ENCODE data around the gene MMP21.

Gene MMP21

GRCh38 chr10:125762692-125763648 is 12.7 kb downstream of the MMP21 start:
- DNase-seq, result no peak

- DNase-seq, result no peak
Observed at GRCh38 chr10:125761961-125762360, 13.7 kb downstream of the MMP21 start.

GRCh38 chr10:125757742-125758141 is 17.9 kb downstream of the MMP21 start:
- no peak for DNase-seq

- no peak for DNase-seq
Observed at GRCh38 chr10:125756853-125757487, 18.7 kb downstream of the MMP21 start.

GRCh38 chr10:125756196-125756595 is 19.4 kb downstream of the MMP21 start:
- DNase-seq, result no peak

GRCh38 chr10:125747417-125747816 is 28.2 kb downstream of the MMP21 start:
- no peak for DNase-seq

- DNase-seq, result no peak
Observed at GRCh38 chr10:125744909-125745308, 30.7 kb downstream of the MMP21 start.

- no peak for DNase-seq
Observed at GRCh38 chr10:125742465-125742864, 33.2 kb downstream of the MMP21 start.

- DNase-seq, result no peak
Observed at GRCh38 chr10:125739994-125740679, 35.5 kb downstream of the MMP21 start.

- no peak for DNase-seq
Observed at GRCh38 chr10:125738206-125738605, 37.4 kb downstream of the MMP21 start.

GRCh38 chr10:125734823-125735222 is 40.8 kb downstream of the MMP21 start:
- DNase-seq, result no peak

GRCh38 chr10:125734148-125734547 is 41.5 kb downstream of the MMP21 start:
- no peak for DNase-seq

- no peak for DNase-seq
Observed at GRCh38 chr10:125727436-125727835, 48.2 kb downstream of the MMP21 start.

GRCh38 chr10:125726914-125727313 is 48.7 kb downstream of the MMP21 start:
- DNase-seq, result no peak

GRCh38 chr10:125722811-125723210 is 52.8 kb downstream of the MMP21 start:
- no peak for DNase-seq

- no peak for DNase-seq
Observed at GRCh38 chr10:125721035-125721434, 54.6 kb downstream of the MMP21 start.

- no peak for DNase-seq
Observed at GRCh38 chr10:125720002-125720382, 55.6 kb downstream of the MMP21 start.

GRCh38 chr10:125719173-125720001 is 56.2 kb downstream of the MMP21 start, which contains the start of gene EDRF1:
EDRF1 (plus strand) TSS chr10:125719709; CDS start chr10:125719808, 99 bp downstream.
- peak; percentile 82 for DNase-seq

All from NCI-H187 treated with DMSO at 0.1 percent for 48 hours (cell line).